SIG-M5 treated with dmso at 0.1 percent for 504 hours (cell line): ENCODE data around the gene TMEM181.
"Not testable (repeated sequence)": the region's sequence is repeated elsewhere in the genome, so short reads cannot be mapped to it uniquely, and the experiment has no call there.

Source experiments
- DNase-seq: peaks from one replicate; lab custom pipeline; 2025; ENCODE audit not compliant: unreplicated experiment; lab: John Stamatoyannopoulos, UW

Gene TMEM181

DNA sequence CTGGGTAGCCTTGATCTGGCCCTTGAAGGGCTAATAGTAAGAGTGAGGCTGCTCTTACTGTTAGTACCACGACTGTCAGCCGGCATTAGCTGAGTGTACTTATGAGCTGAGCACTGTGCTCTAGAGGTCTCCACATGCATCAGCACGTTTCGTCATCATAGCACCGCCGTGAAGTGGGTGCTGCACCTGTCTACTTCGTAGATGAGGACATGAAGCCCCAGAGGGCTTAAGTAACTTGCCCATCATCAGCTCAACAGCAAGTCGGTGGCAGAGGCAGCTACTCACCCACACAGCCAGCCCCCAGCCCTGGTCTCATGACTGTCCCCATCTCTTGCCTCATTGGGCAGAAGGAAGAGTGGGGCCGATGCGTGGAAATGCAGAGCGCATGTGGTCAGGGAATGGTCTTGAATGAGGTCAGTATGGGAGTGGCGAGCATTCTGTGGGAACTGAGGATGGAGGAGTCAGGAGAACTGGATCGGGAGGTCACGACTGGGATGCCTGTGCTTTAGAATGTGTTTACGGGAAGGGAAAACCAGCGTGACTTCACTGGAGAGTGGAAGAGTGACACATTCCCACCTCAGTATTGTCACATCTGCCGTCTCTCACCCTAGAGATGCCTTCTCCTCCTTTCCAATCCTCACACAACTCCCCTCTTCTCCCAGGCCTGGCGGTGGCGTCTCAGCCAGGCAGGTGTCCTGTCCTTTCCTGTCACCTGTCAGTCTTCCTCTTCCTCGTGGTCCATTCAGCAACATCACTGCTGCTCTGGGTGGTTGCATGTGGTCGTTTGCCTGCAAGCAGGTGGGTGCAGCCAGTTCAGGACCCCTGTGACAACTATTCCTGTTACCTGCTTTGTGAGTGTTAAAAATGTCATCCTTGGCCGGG, 95.9 kb downstream of the TMEM181 start:
- no peak for DNase-seq

DNA sequence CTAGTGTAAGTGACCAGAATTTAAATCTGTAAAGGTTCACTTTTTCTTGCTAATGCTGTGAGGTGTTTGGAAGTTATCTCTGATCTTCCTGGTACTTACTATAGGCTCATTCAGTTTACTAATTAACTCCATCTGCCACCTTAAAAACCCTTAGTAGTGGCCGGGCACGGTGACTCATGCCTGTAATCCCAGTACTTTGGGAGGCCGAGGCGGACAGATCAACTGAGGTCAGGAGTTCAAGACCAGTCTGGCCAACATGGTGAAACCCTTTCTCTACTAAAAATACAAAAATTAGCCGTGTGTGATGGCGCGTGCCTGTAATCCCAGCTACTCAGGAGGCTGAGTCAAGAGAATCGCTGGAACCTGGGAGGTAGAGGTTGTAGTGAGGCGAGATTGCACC, 97.1 kb downstream of the TMEM181 start:
- not testable (repeated sequence) for DNase-seq

- DNase-seq = peak; percentile 43
These were observed 100.5 kb downstream of the TMEM181 start for GRCh38 chr6:158660333-158660754.

DNA sequence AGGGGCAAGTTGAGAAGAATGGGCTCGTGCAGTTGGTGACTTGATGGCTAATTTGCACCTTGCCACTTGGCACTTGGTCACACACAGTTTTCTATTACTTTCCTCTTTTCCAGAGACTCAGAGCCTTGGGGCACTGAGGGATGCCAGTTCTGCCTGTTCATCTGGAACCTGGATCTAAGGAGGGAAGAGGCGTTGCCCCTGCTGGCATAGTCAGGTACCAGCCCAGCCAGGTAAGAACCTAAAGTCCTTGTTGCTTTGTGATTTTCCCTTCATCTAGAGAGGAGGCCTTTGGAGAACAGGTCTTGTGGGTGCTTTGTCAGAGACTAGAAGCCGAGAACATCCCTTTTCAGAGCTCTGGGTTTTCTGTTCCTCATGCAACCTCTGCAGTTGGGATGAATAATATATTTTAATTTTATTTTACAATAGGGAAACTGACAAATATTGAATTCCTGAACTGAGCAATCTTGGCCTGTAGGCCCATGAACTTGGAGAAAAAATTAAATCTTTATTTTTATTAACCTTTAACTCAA, 101.3 kb downstream of the TMEM181 start:
- DNase-seq = no peak

DNA sequence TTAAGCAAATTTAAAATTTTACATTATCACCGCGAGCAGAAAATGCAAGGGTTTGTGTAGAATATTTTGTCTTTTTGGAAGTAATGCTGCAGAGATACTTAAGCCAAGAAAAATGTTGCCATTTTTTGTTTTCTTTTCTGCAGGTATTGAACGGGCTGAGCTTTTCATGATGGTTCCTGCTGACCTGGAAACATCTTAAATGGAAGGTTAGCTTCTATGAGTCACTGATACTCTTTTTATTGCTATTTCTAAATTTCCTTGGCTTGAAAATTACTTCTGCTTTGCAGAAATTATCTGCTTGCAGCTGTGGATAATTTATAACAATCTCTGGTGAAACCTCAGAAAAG, 102.7 kb downstream of the TMEM181 start:
- no peak for DNase-seq

GRCh38 chr6:158662954-158663624, 103.2 kb downstream of the TMEM181 start:
- DNase-seq = no peak

DNA sequence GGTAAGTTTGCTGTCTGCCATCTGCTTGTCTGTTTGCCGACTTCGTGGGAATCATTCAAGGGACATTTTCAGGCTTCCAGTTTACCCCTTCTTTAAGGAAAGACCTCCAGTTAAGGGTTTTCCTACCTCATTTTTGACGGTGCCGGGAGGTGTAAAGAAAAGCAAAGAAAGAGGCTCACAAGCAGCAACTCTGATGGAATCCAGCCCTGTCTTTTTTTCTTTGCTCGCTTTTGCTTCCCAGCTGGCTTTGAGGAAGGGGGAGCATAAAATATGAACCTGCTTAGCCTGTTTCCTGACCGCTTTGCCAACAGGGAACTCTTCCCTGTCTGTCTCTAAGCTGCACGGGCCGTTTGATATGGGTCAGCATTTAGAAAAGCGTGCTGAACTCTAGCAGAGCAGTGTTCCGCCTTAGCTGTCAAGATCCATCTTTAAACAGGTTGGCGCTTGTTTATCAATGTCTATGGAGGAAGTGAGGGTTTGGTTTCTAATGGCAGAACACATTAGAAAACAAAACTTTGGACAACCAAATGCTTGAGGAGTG, 103.8 kb downstream of the TMEM181 start:
- no peak for DNase-seq

GRCh38 chr6:158665332-158665731, 105.4 kb downstream of the TMEM181 start:
- no peak for DNase-seq

DNA sequence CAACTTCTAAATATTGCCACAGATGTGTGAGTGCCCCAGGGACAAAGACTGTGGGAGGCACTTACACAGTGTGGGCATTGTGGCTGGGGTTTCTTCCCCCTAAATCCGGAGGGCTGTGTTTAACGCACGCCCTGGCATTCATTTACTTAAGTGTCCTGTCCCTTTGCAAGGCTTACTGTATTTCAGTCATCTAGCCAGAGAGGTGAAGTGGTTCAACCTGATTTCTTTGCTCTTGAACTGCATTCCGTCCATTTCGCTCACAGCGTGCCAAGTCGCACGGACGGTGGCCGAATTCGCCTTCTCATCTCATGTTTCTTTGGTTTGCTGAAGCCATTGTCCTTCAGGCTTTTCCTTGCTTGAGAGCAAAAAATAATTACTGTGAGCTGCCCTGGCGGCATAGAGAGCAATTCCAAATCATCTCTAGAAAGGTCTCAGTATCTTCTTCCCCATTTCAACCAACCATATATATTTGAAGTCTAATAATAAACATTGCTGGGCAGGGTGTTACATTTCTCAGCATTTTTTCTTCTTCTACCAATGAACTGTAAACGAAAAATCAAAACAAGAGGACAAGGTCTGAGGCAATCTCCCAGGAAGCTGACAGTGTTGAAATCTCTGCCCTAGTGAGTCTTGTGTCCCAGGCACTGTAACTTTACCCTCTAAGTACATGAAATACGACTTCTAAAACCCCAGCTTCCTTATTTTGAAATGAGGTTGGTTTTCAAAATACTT, 106.9 kb downstream of the TMEM181 start:
- DNase-seq = peak; percentile 99

- no peak for DNase-seq
These were observed 107.6 kb downstream of the TMEM181 start for GRCh38 chr6:158667360-158667981.

- no peak for DNase-seq
These were observed 108.8 kb downstream of the TMEM181 start for GRCh38 chr6:158668707-158669103.

DNA sequence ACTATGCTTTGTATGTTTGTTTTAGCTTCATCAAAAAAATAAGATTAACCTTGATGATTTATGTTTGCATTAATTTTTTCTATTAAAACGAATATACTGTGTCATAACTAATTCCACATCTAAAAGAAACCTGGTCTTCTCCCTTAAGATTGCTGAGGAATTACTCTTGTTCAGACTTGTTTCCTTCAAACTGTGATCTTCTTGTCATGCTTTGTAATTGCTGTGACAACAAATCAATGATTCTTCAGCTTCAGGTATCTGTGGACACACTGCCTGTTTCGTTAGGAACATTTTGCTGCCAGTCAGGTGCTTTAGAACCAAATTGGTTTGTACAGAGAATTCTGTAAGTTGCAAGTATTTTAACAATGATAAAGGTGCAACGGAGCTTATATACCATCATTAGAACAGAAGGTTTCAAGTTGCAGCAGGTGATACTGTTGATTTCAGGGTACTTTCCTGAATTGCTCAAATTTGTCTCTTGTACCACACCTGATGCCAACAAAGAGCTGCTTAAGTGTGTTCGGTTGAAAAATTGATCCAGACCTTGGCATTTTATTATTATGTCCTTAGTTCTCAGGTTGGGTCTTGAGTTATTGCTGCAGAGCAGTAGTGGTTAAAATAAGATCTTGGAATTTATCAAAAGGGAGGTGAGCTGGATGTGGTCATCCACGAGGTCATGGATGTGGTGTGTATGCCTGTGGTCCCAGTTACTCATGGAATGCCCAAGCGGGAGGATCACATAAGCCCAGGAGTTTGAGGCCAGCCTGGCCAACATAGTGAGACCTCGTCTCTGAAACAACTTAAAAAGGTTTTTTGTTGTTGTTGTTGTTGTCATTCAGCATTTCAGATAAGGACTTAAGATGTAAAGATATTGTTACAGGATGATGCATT, 109.5 kb downstream of the TMEM181 start:
- no peak for DNase-seq

- not testable (repeated sequence) for DNase-seq
These were observed 112.2 kb downstream of the TMEM181 start for GRCh38 chr6:158672119-158672518.

DNA sequence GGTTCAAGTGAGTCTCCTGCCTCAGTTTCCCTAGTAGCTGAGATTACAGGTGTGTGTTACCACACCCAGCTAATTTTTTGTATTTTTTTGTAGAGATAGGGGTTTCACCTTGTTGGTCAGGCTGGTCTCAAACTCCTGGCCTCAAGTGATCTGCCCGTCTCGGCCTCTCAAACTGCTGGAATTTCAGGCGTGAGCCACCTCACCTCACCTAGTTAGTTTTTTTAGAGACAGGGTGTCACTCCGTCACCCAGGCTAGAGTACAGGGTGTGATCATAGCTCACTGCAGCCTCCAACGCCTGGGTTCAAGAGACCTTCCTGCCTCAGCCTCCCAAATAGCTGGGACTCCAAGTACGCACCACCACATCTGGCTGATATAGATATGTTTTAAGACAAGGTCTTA, 112.8 kb downstream of the TMEM181 start:
- DNase-seq = no peak

GRCh38 chr6:158674342-158675131, 114.6 kb downstream of the TMEM181 start:
- DNase-seq = no peak

DNA sequence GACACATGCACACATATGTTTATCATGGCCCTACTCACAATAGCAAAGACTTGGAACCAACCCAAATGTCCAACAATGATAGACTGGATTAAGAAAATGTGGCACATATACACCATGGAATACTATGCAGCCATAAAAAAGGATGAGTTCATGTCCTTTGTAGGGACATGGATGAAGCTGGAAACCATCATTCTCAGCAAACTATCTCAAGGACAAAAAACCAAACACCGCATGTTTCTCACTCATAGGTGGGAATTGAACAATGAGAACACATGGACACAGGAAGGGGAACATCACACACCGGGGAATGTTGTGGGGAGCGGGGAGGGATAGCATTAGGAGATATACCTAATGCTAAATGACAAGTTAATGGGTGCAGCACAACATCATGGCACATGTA, 117.2 kb downstream of the TMEM181 start:
- not testable (repeated sequence) for DNase-seq

GRCh38 chr6:158677906-158678578, 118.2 kb downstream of the TMEM181 start:
- DNase-seq = no peak

DNA sequence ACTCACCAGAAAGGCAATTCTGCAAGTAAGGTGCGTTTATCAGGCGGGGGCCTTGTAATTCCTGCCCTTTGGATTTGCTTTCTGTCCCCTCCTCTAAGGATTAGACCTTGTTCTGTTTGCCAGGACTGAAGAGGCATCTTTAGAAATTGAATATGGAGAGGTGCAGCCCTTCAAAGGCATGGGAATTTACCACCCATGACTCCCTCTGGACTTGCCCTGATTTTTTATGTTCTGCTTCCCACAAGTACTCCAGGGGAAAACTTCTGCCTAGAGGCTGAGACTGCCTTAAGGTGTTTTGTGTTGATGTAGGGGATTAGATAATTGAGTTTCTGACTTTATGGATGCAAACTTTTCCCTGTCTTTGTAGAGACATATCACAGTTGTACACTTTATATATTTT, 120.1 kb downstream of the TMEM181 start:
- DNase-seq = no peak
